ENCODE data around the gene SLC6A2.

DNA sequence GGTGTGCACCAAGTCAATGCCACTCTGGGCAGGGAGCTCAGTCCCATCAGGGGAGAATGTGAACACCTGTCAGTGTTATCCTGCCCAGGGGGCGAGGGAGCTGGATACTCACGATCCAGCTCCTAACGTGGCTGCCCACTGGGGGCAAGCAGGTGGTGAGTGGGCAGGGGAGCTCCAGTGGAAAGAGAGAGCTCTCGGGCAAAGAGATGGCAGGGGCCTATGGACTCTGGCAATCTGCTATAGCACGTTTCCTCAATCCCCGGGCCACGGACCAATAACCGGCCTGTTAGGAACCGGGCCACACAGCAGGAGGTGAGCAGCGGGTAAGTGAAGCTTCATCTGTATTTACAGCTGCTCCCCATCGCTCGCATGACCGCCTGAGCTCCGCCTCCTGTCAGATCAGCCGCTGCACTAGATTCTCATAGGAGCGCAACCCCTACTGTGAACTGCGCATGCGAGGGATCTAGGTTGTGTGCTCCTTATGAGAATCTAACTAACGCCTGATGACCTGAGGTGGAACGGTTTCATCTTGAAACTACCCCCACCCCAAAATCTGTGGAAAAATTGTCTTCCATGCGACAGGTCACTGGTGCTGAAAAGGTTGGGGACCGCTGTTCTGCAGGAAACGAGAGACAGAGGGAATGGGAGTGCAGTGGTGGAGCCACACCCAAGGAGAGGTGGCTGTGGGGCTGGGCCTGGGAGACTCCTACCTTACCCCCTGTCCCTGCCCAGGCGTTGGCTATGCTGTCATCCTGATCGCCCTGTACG lies 15.6 kb downstream of the SLC6A2 start:
- TF ChIP-seq, protein P1, sequence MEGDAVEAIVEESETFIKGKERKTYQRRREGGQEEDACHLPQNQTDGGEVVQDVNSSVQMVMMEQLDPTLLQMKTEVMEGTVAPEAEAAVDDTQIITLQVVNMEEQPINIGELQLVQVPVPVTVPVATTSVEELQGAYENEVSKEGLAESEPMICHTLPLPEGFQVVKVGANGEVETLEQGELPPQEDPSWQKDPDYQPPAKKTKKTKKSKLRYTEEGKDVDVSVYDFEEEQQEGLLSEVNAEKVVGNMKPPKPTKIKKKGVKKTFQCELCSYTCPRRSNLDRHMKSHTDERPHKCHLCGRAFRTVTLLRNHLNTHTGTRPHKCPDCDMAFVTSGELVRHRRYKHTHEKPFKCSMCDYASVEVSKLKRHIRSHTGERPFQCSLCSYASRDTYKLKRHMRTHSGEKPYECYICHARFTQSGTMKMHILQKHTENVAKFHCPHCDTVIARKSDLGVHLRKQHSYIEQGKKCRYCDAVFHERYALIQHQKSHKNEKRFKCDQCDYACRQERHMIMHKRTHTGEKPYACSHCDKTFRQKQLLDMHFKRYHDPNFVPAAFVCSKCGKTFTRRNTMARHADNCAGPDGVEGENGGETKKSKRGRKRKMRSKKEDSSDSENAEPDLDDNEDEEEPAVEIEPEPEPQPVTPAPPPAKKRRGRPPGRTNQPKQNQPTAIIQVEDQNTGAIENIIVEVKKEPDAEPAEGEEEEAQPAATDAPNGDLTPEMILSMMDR (conservative IDR thresholded peaks at IDR 0.05): no peak
- TF ChIP-seq EZH2 (IDR thresholded peaks at IDR 0.05; ENCODE audit: low read depth): no peak

Data from PC-9 (cell line).